HEK293 (cell line): ENCODE results near the gene CTBP2.
A peak's percentile ranks its signal among the peaks of the same experiment; 100 is the strongest.

ENCODE experiments used
- CTCF ChIA-PET: fragments of 350-600 bp; formaldehyde crosslinking; extraction: SDS; loops from one replicate; lab custom pipeline; 2021; ENCODE audit warnings: antibody characterized with exemption; lab: Yijun Ruan, JAX
- POLR2A ChIA-PET: fragments of 300-600 bp; formaldehyde crosslinking; extraction: SDS; loops from one replicate; lab custom pipeline; 2020; ENCODE audit warnings: antibody characterized with exemption, inconsistent platforms; lab: Yijun Ruan, JAX
- H3K27ac ChIP-seq: fragments of 200-500 bp; sonication (Bioruptor generic); 2 replicates; pipeline ENCODE4 v1.5.1; 2014; ENCODE audit warnings: low read depth, low read length, control low read depth, inconsistent platforms; ENCODE audit errors: extremely low read depth
- H3K36me3 ChIP-seq, 2 experiments: fragments of 200-500 bp in 1 of 2; sonication (Bioruptor generic) in 1 of 2; 1 replicate in 1 of 2; 2 replicates in 1 of 2; pipeline ENCODE4 v1.5.1; 2014 to 2017; ENCODE audit warnings: inconsistent platforms in 2 of 2, low read length in 2 of 2; ENCODE audit not compliant: control insufficient read depth in 2 of 2, insufficient read depth in 1 of 2
- H3K4me1 ChIP-seq: fragments of 200-500 bp; sonication (Bioruptor generic); 2 replicates; pipeline ENCODE4 v1.5.1; 2014; ENCODE audit warnings: mild to moderate bottlenecking, low read length, inconsistent platforms; ENCODE audit not compliant: control insufficient read depth, insufficient read depth
- H3K4me3 ChIP-seq: 2 replicates; pipeline ENCODE4 v1.5.1; 2011; ENCODE audit warnings: low read depth, mild to moderate bottlenecking, control low read depth, low read length, moderate library complexity
- H3K9me3 ChIP-seq: fragments of 200-500 bp; sonication (Bioruptor generic); 2 replicates; pipeline ENCODE4 v1.5.1; 2014; ENCODE audit warnings: low read depth, low read length, inconsistent platforms; ENCODE audit not compliant: control insufficient read depth, insufficient read depth
- EGR2 ChIP-seq: fragments of 450-650 bp; formaldehyde crosslinking; IDR thresholded peaks from 2 replicates; pipeline ENCODE4 v1.5.1; 2016; ENCODE audit warnings: low read depth, missing biosample characterization, missing genetic modification characterization
- GLIS1 ChIP-seq: fragments of 450-650 bp; formaldehyde crosslinking; IDR thresholded peaks from 2 replicates; pipeline ENCODE4 v1.5.1; 2016; ENCODE audit warnings: missing biosample characterization, missing genetic modification characterization
- GLIS2 ChIP-seq: fragments of 450-650 bp; formaldehyde crosslinking; IDR thresholded peaks from 2 replicates; pipeline ENCODE4 v1.5.1; 2016; ENCODE audit warnings: missing biosample characterization, missing genetic modification characterization
- INSM2 ChIP-seq: fragments of 450-650 bp; formaldehyde crosslinking; IDR thresholded peaks from 2 replicates; pipeline ENCODE4 v1.5.1; 2016; ENCODE audit warnings: missing biosample characterization, missing genetic modification characterization
- KLF1 ChIP-seq: fragments of 450-650 bp; formaldehyde crosslinking; IDR thresholded peaks from 2 replicates; pipeline ENCODE4 v1.5.1; 2016; ENCODE audit warnings: missing biosample characterization, missing genetic modification characterization
- KLF17 ChIP-seq: fragments of 450-650 bp; formaldehyde crosslinking; IDR thresholded peaks from 2 replicates; pipeline ENCODE4 v1.5.1; 2016; ENCODE audit warnings: missing biosample characterization, missing genetic modification characterization
- PRDM4 ChIP-seq: fragments of 450-650 bp; formaldehyde crosslinking; IDR thresholded peaks from 2 replicates; pipeline ENCODE4 v1.5.1; 2017; ENCODE audit warnings: missing biosample characterization, missing genetic modification characterization
- SCRT2 ChIP-seq: fragments of 450-650 bp; formaldehyde crosslinking; IDR thresholded peaks from 2 replicates; pipeline ENCODE4 v1.5.1; 2016; ENCODE audit warnings: missing biosample characterization, missing genetic modification characterization
- SP2 ChIP-seq: fragments of 450-650 bp; formaldehyde crosslinking; IDR thresholded peaks from 2 replicates; pipeline ENCODE4 v1.5.1; 2016; ENCODE audit warnings: missing biosample characterization, missing genetic modification characterization
- SP7 ChIP-seq: fragments of 450-650 bp; formaldehyde crosslinking; IDR thresholded peaks from 2 replicates; pipeline ENCODE4 v1.5.1; 2016; ENCODE audit warnings: missing biosample characterization, missing genetic modification characterization
- ZBTB21 ChIP-seq: fragments of 450-650 bp; formaldehyde crosslinking; IDR thresholded peaks from 2 replicates; pipeline ENCODE4 v1.5.1; 2017; ENCODE audit warnings: missing biosample characterization, missing genetic modification characterization
- ZBTB26 ChIP-seq: fragments of 450-650 bp; formaldehyde crosslinking; optimal IDR thresholded peaks from 2 replicates; pipeline ENCODE3; 2016; ENCODE audit warnings: missing biosample characterization, mild to moderate bottlenecking, missing genetic modification characterization
- ZBTB8A ChIP-seq: fragments of 450-650 bp; formaldehyde crosslinking; IDR thresholded peaks from 2 replicates; pipeline ENCODE4 v1.5.1; 2016; ENCODE audit warnings: missing biosample characterization, missing genetic modification characterization
- ZIC2 ChIP-seq: fragments of 450-650 bp; formaldehyde crosslinking; IDR thresholded peaks from 2 replicates; pipeline ENCODE4 v1.5.1; 2016; ENCODE audit warnings: missing biosample characterization, missing genetic modification characterization
- ZNF175 ChIP-seq: fragments of 450-650 bp; formaldehyde crosslinking; IDR thresholded peaks from 2 replicates; pipeline ENCODE4 v1.5.1; 2016; ENCODE audit warnings: missing biosample characterization, missing genetic modification characterization
- ZNF184 ChIP-seq: fragments of 450-650 bp; IDR thresholded peaks from 2 replicates; pipeline ENCODE4 v1.5.1; 2018; ENCODE audit warnings: missing biosample characterization, mild to moderate bottlenecking, missing genetic modification characterization
- ZNF2 ChIP-seq: fragments of 450-650 bp; formaldehyde crosslinking; IDR thresholded peaks from 2 replicates; pipeline ENCODE4 v1.5.1; 2016; ENCODE audit warnings: missing biosample characterization, missing genetic modification characterization
- ZNF23 ChIP-seq: fragments of 450-650 bp; formaldehyde crosslinking; IDR thresholded peaks from 2 replicates; pipeline ENCODE4 v1.5.1; 2016; ENCODE audit warnings: missing biosample characterization, missing genetic modification characterization, borderline replicate concordance
- ZNF404 ChIP-seq: fragments of 450-650 bp; formaldehyde crosslinking; IDR thresholded peaks from 2 replicates; pipeline ENCODE4 v1.5.1; 2017; ENCODE audit warnings: missing biosample characterization, missing genetic modification characterization
- ZNF544 ChIP-seq: fragments of 450-650 bp; formaldehyde crosslinking; IDR thresholded peaks from 2 replicates; pipeline ENCODE4 v1.5.0; 2017; ENCODE audit warnings: missing biosample characterization, missing genetic modification characterization
- ZNF555 ChIP-seq: fragments of 450-650 bp; formaldehyde crosslinking; conservative IDR thresholded peaks from 2 replicates; pipeline ENCODE4 v1.5.1; 2017; ENCODE audit warnings: missing biosample characterization, mild to moderate bottlenecking, missing genetic modification characterization, inconsistent platforms
- ZNF624 ChIP-seq: fragments of 450-650 bp; formaldehyde crosslinking; IDR thresholded peaks from 2 replicates; pipeline ENCODE4 v1.5.1; 2017; ENCODE audit warnings: missing biosample characterization, missing genetic modification characterization
- ZNF639 ChIP-seq: fragments of 450-650 bp; formaldehyde crosslinking; IDR thresholded peaks from 2 replicates; pipeline ENCODE4 v1.5.1; 2016; ENCODE audit warnings: missing biosample characterization, missing genetic modification characterization
- ZNF707 ChIP-seq: fragments of 450-650 bp; formaldehyde crosslinking; IDR thresholded peaks from 2 replicates; pipeline ENCODE4 v1.5.1; 2016; ENCODE audit warnings: missing biosample characterization, missing genetic modification characterization
- ZSCAN30 ChIP-seq: fragments of 450-650 bp; IDR thresholded peaks from 2 replicates; pipeline ENCODE4 v1.5.1; 2018; ENCODE audit warnings: missing biosample characterization, mild to moderate bottlenecking, missing genetic modification characterization, moderate library complexity

Gene CTBP2

GRCh38 chr10:125085258-125086054 is 74.9 kb downstream of the CTBP2 start (continued):
- TF ChIP-seq INSM2 (tag by site-specific recombination) (no peak), ZBTB21 (no peak), ZBTB8A (tag by site-specific recombination) (peak; percentile 40; the same call in 1 of the 2 replicates), ZNF175 (no peak), ZIC2 (tag by site-specific recombination) (peak; percentile 10; the same call in 1 of the 2 replicates)

- TF ChIP-seq ZNF23 (tag by site-specific recombination) (no peak), ZBTB26 (tag by site-specific recombination) (no peak), SCRT2 (tag by site-specific recombination) (peak; percentile 78), ZSCAN30 (no peak), ZNF404 (no peak), ZNF544 (tag by site-specific recombination) (no peak), ZNF624 (tag by site-specific recombination) (no peak), PRDM4 (no peak)
- Histone ChIP-seq H3K36me3 (peaks cover 0 to 29% of the 10 kb centered on the region in 2 experiments; a peak in 2 of 3 replicates), H3K27ac (no peak overlapping the region), H3K4me3 (no peak overlapping the region), H3K9me3 (no peaks in the 10 kb centered on the region), H3K4me1 (peaks cover 8% of the 10 kb centered on the region)
- ChIA-PET POLR2A (no interaction called here), CTCF (interaction anchor here (1.4 to 1.5 kb wide), 2 partner anchors 10 to 60 kb away, joined by 3 to 8 read pairs; no protein-coding TSS in a partner anchor)
These were observed 75.6 kb downstream of the CTBP2 start for GRCh38 chr10:125084614-125085257.

- ChIA-PET CTCF (interaction anchor here (1.4 kb wide), 1 partner anchor 10 kb away, joined by 8 read pairs; no protein-coding TSS in a partner anchor), POLR2A (no interaction called here)
- H3K4me1 ChIP-seq = peaks cover 7% of the 10 kb centered on the region; the same call in 1 of the 2 replicates
- peaks cover 0 to 29% of the 10 kb centered on the region in 2 experiments; a peak in 2 of 3 replicates for H3K36me3 ChIP-seq
- no peak overlapping the region for H3K27ac ChIP-seq
- H3K9me3 ChIP-seq = no peaks in the 10 kb centered on the region
- H3K4me3 ChIP-seq = no peak overlapping the region
- TF ChIP-seq GLIS1 (tag by site-specific recombination) = peak; percentile 68
- 0 out of 2 replicates have a peak, but pooled peaks have one; percentile 40 for TF ChIP-seq SP7 (tag by site-specific recombination)
- TF ChIP-seq ZNF639 (tag by site-specific recombination) = no peak
- no peak for TF ChIP-seq SP2 (tag by site-specific recombination)
- peak; percentile 53; the same call in 1 of the 2 replicates for TF ChIP-seq KLF17
- 0 out of 2 replicates have a peak, but pooled peaks have one; percentile 20 for TF ChIP-seq ZIC2 (tag by site-specific recombination)
- no peak for TF ChIP-seq ZNF707 (tag by site-specific recombination)
- TF ChIP-seq SCRT2 (tag by site-specific recombination) = no peak
- TF ChIP-seq GLIS2 (tag by site-specific recombination) = 0 out of 2 replicates have a peak, but pooled peaks have one; percentile 33
- no peak for TF ChIP-seq ZNF2 (tag by site-specific recombination)
- TF ChIP-seq ZNF184 = 0 out of 2 replicates have a peak, but pooled peaks have one; percentile 15
- TF ChIP-seq EGR2 (tag by site-specific recombination) = peak; percentile 21; the same call in 1 of the 2 replicates
- peak; percentile 56; the same call in 1 of the 2 replicates for TF ChIP-seq KLF1
- TF ChIP-seq ZNF555 (tag by site-specific recombination) = no peak
These were observed 76.2 kb downstream of the CTBP2 start for GRCh38 chr10:125084191-125084613.
